ENCODE measurements around the gene IFITM5.

GRCh38 chr11:287821-288477 is 11.4 kb downstream of the IFITM5 start:
- no peak for TF ChIP-seq CTCF (IDR thresholded peaks at IDR 0.05)
- no peak for TF ChIP-seq POLR2A (IDR thresholded peaks at IDR 0.05)

All from right lobe of liver (tissue), 4 donors.